CD4-positive, alpha-beta T cell treated with Interleukin-4 for 1 hour (primary cell): ENCODE measurements around the gene FSTL4.

ENCODE experiments used
- DNase-seq, 2 donors: peaks; one replicate each; pipeline ENCODE4 v3.0.0-alpha.2; 2020 to 2022

The FSTL4 gene

GRCh38 chr5:133473291-133473690 is 139.1 kb downstream of the FSTL4 start:
- no peak for DNase-seq

- DNase-seq, result no peak
Observed at GRCh38 chr5:133472829-133473228, 139.5 kb downstream of the FSTL4 start.

GRCh38 chr5:133471699-133472098 is 140.6 kb downstream of the FSTL4 start:
- no peak for DNase-seq

GRCh38 chr5:133470841-133471240 is 141.5 kb downstream of the FSTL4 start:
- no peak for DNase-seq

GRCh38 chr5:133469846-133470245 is 142.5 kb downstream of the FSTL4 start:
- no peak for DNase-seq

- no peak for DNase-seq
Observed at GRCh38 chr5:133469252-133469651, 143.1 kb downstream of the FSTL4 start.

GRCh38 chr5:133468596-133468995 is 143.7 kb downstream of the FSTL4 start:
- no peak for DNase-seq

- DNase-seq, result no peak
Observed at GRCh38 chr5:133467826-133468463, 144.4 kb downstream of the FSTL4 start.

GRCh38 chr5:133467335-133467779 is 145.0 kb downstream of the FSTL4 start:
- peak; percentile 14 to 41 for DNase-seq

- DNase-seq, result no peak
Observed at GRCh38 chr5:133466556-133467334, 145.6 kb downstream of the FSTL4 start.

GRCh38 chr5:133464013-133464412 is 148.3 kb downstream of the FSTL4 start:
- no peak for DNase-seq

- no peak for DNase-seq
Observed at GRCh38 chr5:133461796-133462516, 150.4 kb downstream of the FSTL4 start.

- peak in 1 of 2 donors; percentile 9 for DNase-seq
Observed at GRCh38 chr5:133460172-133460758, 152.1 kb downstream of the FSTL4 start.

GRCh38 chr5:133459474-133460160 is 152.7 kb downstream of the FSTL4 start:
- DNase-seq, result no peak

- no peak for DNase-seq
Observed at GRCh38 chr5:133458435-133458834, 153.9 kb downstream of the FSTL4 start.

- no peak for DNase-seq
Observed at GRCh38 chr5:133457439-133458355, 154.6 kb downstream of the FSTL4 start.

GRCh38 chr5:133456933-133457402 is 155.4 kb downstream of the FSTL4 start:
- DNase-seq, result peak in 1 of 2 donors; percentile 20

- DNase-seq, result no peak
Observed at GRCh38 chr5:133455676-133456075, 156.7 kb downstream of the FSTL4 start.

- no peak for DNase-seq
Observed at GRCh38 chr5:133454442-133454841, 157.9 kb downstream of the FSTL4 start.

GRCh38 chr5:133453831-133454230 is 158.5 kb downstream of the FSTL4 start:
- DNase-seq, result no peak

GRCh38 chr5:133453084-133453780 is 159.1 kb downstream of the FSTL4 start:
- no peak for DNase-seq
